SKM-1 treated with dmso at 0.1 percent for 144 hours (cell line): ENCODE results near the gene RIMBP2.
"Not testable (repeated sequence)": the region's sequence is repeated elsewhere in the genome, so short reads cannot be mapped to it uniquely, and the experiment has no call there.

Experiments used
- DNase-seq: peaks from one replicate; lab custom pipeline; 2025; ENCODE audit not compliant: unreplicated experiment; lab: John Stamatoyannopoulos, UW

Gene RIMBP2

GRCh38 chr12:130661486-130662255 lies 54.4 kb downstream of the RIMBP2 start:
- no peak for DNase-seq

- no peak for DNase-seq
Measured at GRCh38 chr12:130661059-130661458, 55.0 kb downstream of the RIMBP2 start.

DNA sequence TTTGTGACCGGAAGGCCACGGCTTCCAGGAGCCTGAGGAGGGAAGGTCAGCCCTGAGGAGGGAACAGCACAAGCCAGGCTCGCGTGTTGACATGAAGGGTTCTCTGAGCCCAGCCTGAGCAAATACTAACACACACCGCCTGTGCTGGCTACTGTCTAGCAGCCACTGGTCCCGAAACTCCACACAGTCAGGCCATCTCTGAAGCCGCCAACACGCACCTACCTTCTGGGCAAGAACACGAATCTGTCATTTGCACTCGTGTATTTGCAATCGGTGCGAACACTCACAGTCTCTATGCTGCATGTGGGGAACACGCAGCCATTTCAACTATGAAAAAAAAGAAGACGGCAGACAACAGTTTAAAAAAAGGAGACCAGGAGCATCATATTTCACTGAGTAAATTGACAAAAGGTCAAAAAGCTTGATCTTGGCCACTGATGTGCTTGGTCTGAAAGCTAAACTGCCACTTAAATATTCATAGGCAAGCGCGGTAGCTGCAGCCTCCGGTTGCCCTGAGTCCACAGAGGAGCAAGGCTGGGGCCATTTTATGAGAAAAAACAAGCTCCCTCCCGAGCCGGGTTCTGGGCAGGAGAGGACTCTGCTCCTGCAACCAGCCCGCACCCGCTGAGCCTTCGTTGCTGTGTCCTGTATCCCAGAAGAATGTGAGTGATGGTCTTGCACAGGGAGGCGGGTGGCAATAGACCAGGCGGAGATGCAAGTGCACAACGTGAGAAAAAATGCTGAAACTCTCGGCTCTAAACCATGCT lies 57.8 kb downstream of the RIMBP2 start:
- no peak for DNase-seq

GRCh38 chr12:130656411-130656810 lies 59.7 kb downstream of the RIMBP2 start:
- no peak for DNase-seq

GRCh38 chr12:130655881-130656280 lies 60.2 kb downstream of the RIMBP2 start:
- no peak for DNase-seq

GRCh38 chr12:130655010-130655409 lies 61.1 kb downstream of the RIMBP2 start:
- DNase-seq = no peak

- DNase-seq = no peak
Measured at GRCh38 chr12:130651188-130651959, 64.7 kb downstream of the RIMBP2 start.

DNA sequence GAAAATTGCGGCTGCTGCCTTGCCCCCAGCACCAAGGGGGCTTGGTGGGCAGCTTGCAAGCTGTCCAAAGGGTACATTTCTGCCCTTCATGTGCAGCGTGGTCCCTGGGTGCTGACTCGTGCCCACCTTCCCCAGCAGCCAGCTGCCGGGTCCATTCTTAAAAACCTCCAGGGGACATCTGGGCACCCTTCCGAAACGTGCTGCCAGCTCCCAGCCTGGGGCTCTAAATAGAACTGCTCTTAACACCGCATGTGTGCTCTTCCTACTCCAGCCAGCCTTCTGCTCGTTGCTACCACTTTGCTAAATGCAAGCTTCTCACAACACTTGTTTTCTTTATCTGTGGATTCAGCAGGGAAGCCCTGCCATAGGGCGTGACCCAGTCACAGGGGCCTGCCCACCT lies 66.0 kb downstream of the RIMBP2 start:
- no peak for DNase-seq

- no peak for DNase-seq
Measured at GRCh38 chr12:130649101-130650045, 66.7 kb downstream of the RIMBP2 start.

GRCh38 chr12:130647814-130648213 lies 68.3 kb downstream of the RIMBP2 start:
- no peak for DNase-seq

DNA sequence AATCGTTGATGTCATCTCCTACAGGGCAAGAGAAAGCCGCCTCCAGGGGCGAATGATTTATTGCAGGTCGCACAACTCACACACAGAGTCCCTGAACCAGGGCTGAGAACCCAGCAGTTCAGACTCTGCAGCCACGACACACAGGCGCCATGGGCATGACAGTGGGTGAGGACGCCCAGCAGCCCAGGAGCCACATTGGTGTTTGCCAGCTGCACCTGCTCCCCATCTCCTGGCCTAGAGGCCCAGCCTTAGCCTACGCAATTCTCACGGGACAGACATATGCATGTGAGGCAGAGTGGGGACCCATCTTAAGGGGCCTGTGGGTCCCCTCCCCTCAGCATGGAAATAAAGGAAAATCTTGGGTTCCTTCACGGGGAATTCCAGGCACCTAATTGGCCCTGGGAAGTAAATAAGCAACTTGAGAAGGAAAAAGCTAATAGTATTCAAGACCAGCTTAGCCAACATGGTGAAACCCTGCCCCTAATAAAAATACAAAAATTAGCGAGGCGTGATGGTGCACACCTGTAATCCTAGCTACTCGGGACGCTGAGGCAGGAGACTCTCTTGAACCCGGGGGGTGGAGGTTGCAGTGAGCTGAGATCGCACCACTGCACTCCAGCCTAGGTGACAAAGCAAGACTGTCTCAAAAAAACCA lies 69.3 kb downstream of the RIMBP2 start:
- DNase-seq = no peak

DNA sequence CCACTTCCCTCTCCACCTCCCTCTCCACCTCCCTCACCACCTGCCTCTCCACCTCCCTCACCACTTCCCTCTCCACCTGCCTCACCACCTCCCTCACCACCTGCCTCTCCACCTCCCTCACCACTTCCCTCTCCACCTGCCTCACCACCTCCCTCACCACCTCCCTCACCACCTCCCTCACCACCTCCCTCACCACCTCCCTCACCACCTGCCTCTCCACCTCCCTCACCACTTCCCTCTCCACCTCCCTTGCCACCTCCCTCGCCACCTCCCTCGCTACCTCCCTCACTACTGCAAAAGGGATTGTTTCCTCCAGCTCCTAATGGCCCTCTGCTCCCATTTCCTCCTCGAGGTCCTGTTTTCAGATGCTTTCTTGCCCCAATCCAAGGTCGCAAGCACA lies 69.9 kb downstream of the RIMBP2 start:
- not testable (repeated sequence) for DNase-seq

DNA sequence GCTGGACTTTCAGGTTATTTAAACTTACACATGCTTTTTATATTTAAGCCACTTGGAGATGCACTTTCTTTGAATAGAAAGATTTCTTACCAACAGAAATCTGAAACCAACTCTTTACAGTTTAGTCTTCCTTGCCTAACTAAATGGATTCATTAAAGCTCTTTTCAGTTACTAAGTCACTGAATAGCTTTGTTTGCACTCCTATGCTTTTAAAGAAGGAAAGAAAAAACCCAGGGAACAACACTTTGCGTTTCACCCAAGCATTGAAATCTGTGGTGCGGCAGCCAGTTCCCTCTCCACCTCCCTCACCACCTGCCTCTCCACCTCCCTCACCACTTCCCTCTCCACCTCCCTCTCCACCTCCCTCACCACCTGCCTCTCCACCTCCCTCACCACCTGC lies 70.3 kb downstream of the RIMBP2 start:
- DNase-seq = no peak

- no peak for DNase-seq
Measured at GRCh38 chr12:130644566-130644965, 71.5 kb downstream of the RIMBP2 start.

DNA sequence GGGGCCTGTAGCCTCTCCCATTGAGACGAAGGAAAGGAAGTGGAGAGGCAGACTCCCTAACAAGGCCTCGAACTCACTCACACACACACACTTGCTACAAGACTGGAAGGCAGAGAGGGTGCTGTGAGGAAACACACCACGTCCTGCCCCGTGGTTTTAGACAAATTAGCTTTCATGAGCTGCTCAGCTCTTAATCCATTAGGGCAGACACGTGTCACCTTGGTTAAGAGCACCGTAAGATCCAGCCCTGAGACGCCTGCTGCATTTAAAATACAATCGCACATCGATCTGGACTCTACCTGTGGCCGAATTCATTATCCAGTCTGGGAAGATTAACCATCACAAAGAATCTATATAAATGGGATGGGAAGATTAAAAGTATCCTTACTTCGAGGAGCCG lies 72.0 kb downstream of the RIMBP2 start:
- DNase-seq = no peak

GRCh38 chr12:130642856-130643255 lies 73.2 kb downstream of the RIMBP2 start:
- no peak for DNase-seq

- DNase-seq = no peak
Measured at GRCh38 chr12:130641533-130642184, 74.4 kb downstream of the RIMBP2 start.

- no peak for DNase-seq
Measured at GRCh38 chr12:130640901-130641300, 75.2 kb downstream of the RIMBP2 start.

DNA sequence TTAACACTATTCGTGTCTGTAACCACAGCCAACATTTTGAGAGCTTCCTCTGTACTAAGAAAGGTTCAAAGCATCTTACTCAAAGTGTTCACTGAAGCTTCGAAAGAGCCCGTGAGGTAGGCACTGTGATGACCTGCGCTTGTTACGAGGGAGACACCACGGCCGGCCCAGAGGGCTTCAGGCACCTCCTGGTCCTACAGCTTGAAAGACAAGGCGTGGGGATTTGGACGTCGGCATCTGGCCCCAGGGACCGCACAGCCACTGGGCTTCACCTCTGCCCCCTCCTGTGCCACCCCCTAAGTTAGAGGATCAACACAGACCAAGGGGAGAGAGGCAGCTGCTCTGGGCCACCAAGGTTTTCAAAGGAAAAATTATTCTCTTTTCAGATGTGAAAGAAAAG lies 75.6 kb downstream of the RIMBP2 start:
- DNase-seq = no peak
